ENCODE data around the gene TRIM13.
A peak's percentile ranks its signal among the peaks of the same experiment; 100 is the strongest.
"Not testable (repeated sequence)": the region's sequence is repeated elsewhere in the genome, so short reads cannot be mapped to it uniquely, and the experiment has no call there.

The TRIM13 gene, protein sequence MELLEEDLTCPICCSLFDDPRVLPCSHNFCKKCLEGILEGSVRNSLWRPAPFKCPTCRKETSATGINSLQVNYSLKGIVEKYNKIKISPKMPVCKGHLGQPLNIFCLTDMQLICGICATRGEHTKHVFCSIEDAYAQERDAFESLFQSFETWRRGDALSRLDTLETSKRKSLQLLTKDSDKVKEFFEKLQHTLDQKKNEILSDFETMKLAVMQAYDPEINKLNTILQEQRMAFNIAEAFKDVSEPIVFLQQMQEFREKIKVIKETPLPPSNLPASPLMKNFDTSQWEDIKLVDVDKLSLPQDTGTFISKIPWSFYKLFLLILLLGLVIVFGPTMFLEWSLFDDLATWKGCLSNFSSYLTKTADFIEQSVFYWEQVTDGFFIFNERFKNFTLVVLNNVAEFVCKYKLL

DNA sequence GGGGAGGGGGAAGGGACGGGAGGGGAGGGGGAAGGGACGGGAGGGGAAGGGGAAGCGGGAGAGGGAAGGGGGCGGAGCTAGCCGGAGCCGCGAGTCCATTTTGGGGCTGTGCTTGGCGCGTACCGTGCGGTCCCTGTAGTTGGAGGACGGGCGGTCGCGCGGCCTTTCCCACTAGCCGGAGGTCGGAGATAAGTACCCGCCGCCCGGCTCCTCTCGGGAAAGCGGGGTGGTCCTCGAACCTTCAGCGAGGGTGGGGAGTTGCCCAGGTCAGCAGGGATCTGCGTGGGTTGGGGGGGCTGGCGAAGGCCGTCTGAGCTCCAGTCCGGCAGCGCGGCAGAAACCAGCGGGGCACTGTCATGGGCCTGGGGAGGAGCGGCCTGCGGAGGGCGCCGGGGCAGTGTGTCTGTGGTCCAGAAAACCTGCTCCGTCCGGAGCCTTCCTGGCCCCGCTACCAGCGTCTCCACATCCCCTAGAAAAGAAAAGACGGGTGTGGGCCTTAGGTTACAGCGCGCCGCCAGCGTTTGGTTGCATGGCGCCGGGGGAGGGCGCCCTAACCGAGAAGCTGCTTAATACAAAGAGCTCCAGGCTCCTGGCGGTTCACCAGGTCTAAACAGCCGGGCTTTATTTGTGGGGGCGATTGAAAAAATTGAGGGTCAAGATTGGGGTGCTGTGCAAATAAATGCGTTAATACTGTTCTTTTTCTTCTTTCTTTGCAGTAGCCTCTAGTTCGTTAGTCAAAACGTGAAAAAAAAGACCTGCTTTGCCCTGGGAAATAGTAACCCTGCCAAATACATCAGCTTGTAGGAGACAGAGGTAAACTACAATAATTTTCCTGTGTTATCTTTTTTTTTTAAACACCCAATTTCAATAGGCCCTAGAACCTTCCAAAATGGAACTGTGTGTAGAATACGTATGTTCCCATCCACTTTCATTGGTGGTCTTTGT lies at the start of gene TRIM13:
Gene TRIM13, plus strand, starts transcription at position 92 of the 945 bp plus-strand sequence. CDS start 14,899 bp downstream, outside the sequence.
- peak; percentile 85 for DNase-seq (ENCODE audit: low read depth)

- not testable (repeated sequence) for DNase-seq (ENCODE audit: low read depth)
Observed at GRCh38 chr13:49948777-49949270, 48.0 kb upstream of the TRIM13 start.

DNA sequence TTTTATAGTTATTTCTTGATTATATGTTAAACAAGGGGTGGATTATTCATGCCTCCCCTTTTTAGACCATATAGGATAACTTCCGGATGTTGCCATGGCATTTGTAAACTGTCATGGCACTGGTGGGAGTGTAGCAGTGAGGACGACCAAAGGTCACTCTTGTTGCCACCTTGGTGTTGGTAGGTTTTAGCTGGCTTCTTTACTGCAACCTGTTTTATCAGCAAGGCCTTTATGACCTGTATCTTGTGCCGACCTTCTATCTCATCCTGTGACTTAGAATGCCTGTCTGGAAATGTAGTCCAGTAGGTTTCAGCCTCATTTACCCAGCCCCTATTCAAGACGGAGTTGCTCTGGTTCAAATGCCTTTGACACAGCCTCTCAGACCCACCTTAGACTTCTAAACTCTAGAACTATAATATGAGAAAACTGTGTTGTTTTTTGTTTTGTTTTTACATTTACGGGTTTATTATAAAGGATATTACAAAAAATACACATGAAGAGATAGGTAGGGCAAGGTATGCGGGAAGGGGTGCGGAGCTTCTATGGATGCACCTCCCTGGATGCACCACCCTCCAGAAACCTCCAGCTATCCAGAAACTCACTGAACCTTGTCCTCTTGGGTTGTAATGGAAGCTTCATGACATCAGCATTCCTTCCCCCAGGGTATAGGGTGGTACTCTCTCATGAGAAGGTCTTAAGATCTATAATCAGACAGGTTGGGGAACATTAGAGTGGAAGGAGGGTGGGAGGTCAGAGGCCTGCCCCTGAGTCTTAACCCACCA lies 44.9 kb upstream of the TRIM13 start:
- no peak for DNase-seq (ENCODE audit: low read depth)

DNA sequence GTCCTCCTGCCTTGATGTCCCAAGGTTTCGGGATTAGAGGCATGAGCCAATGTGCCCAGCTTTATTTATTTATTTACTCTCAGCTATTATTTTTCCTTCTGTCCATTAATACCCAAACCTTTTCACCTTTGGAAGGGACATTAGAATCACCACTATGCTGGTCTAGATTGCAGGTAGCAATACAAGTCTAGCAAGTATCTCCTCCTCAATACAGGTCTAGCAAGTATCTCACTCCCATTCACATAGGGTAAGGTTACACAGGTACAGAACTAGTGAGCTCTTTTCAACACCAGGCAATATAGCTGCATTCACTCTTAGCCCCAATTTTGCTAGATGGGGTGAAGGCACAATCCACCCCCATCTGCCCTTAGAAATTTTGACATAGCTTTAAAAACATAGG lies 43.3 kb upstream of the TRIM13 start:
- DNase-seq (ENCODE audit: low read depth), result no peak

GRCh38 chr13:49954674-49955455 lies 42.0 kb upstream of the TRIM13 start:
- no peak for DNase-seq (ENCODE audit: low read depth)

GRCh38 chr13:49956131-49956530 lies 40.7 kb upstream of the TRIM13 start:
- no peak for DNase-seq (ENCODE audit: low read depth)

DNA sequence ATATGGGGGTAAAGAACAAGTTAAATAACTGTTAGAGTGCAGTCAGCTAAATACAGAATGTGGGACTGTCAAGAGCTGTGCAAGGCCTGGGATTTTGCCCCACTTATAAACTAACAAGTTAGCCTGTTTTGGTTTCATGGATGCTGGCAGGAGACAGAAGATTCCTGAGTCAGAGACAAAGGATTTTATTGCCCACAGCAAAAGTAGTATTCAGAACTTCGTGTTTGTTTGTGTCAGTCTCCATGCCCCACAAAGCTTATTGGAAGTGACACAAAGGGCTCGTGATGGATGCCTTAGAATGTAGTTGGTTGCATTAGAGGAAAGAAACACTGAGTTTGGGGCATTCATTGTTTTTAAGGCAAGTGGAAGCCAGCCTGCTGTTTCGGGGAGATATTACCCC lies 38.5 kb upstream of the TRIM13 start:
- no peak for DNase-seq (ENCODE audit: low read depth)

- no peak for DNase-seq (ENCODE audit: low read depth)
Observed at GRCh38 chr13:49967456-49967855, 29.4 kb upstream of the TRIM13 start.

GRCh38 chr13:49972709-49973108 lies 24.1 kb upstream of the TRIM13 start:
- no peak for DNase-seq (ENCODE audit: low read depth)

DNA sequence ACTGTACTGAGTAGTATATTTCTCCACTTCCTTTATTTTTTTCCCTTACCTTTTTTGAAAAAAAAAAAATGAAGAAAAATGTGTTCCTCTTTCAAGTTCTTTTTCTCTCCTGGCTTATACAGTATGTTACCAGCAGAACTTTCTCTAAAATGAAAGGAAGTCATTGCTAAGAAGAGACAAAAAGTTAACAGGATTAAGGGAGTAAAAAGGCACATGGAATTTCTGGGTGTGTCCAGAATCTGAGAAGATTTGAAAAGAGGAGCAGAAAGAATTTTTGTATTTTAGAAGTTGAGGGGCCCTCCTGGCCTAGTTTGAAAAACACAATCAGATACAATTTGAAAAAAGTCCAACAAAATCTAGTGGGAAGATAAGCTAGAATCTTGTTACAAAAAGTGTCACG lies 21.0 kb upstream of the TRIM13 start:
- no peak for DNase-seq (ENCODE audit: low read depth)

DNA sequence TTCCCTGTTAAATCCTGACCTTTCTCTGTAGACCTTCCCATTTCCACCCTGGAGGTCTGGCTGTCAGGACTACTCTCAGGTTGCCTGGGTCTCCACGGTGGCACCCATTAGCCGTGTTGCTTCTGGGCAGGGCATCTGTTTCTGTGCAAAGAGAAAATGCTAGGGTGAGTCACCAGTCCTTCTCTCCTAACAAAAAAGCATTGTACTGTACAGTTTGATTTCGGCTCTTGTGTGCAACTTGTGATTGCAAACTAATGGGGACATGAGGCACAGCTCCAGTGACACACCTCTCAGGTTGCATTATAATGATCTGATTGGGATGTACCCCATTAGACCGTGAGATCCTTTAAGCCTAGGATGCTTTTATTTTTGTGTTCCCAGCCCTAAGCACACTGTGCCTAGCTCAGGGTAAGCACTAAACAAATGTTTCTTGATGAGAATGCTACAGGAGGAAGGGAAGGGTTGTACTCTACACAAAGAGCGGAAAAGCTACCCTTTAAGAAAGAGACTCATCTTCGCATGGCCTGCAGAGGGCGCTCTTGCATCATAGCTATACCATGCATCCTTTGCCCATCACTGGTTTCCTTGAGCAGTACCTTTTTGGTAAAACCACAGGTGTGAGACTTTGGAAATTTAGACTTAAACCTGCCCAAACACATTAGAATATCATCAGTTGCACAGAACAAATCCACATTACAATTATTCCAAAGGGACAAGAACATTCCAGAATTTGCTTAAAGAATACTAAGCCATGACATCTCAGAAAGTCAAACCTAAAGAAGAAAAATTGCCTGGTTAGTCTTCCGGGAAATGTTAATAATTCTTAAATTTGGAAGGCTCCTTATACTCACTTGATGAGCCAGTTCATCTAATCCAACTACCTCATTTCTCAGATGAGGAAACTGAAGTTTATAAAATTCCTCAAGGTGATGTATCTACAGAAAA lies 20.3 kb upstream of the TRIM13 start:
- peak; percentile 29 for DNase-seq (ENCODE audit: low read depth)

DNA sequence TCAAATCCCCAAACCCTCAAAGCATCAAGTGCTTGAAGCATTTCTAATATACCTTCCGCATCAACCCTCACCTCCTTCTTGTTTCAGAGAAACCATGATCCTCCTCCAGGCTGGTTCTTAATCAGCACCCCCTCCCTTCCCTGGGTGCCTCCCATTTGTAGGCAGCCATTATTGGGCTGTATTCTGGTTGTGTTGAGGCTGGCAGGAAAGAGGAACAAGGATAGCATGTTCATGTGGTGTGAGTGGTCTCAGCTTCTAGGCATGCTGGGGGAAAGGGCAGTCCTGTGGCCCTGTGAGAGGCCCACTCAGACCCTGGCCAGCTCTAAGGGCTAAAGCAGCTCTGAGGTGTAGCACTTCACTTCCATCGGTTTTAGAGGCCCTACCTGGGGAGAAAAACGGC lies 18.9 kb upstream of the TRIM13 start:
- DNase-seq (ENCODE audit: low read depth), result no peak

GRCh38 chr13:49980266-49980665 lies 16.6 kb upstream of the TRIM13 start:
- no peak for DNase-seq (ENCODE audit: low read depth)

DNA sequence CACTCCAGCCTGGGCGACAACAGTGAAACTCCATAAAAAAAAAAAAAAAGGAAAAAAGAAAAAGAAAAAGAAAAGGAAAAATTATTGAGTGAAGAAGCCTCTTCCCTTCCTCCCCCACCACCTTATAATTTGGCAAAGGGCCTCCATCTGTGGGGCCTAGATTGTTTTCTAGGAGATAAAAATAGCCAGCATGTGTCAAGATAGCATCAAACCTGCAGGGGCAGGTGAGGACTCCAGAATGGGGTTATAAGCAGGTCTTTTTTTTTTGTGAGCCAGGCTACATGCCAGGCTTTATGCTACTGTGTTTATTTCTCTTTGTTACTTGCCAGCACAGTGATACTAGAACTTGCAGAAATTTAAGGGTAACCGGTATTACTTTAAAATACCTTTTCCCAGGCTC lies 11.7 kb upstream of the TRIM13 start:
- no peak for DNase-seq (ENCODE audit: low read depth)

DNA sequence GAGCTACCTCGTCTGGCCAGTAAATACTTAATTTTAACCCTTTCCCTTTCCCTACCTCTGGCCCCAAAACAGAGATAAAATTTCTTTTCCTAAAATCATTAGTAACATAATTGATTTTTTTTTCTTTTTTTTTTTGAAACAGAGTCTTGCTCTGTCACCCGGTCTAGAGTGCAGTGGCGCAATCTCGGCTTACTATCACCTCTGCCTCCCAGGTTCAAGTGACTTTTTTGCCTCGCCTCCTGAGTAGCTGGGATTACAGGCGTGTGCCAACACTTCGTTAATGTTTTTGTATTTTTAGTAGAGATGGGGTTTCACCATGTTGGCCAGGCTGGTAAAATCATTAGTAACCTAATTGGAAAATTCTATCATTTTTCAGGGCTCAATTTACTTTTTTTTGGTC lies 10.4 kb upstream of the TRIM13 start:
- DNase-seq (ENCODE audit: low read depth), result no peak

- DNase-seq (ENCODE audit: low read depth), result not testable (repeated sequence)
Observed at GRCh38 chr13:49990612-49991011, 6.2 kb upstream of the TRIM13 start.

- no peak for DNase-seq (ENCODE audit: low read depth)
Observed at GRCh38 chr13:49993111-49993510, 3.7 kb upstream of the TRIM13 start.

- no peak for DNase-seq (ENCODE audit: low read depth)
Observed at GRCh38 chr13:49993666-49994065, 3.2 kb upstream of the TRIM13 start.

DNA sequence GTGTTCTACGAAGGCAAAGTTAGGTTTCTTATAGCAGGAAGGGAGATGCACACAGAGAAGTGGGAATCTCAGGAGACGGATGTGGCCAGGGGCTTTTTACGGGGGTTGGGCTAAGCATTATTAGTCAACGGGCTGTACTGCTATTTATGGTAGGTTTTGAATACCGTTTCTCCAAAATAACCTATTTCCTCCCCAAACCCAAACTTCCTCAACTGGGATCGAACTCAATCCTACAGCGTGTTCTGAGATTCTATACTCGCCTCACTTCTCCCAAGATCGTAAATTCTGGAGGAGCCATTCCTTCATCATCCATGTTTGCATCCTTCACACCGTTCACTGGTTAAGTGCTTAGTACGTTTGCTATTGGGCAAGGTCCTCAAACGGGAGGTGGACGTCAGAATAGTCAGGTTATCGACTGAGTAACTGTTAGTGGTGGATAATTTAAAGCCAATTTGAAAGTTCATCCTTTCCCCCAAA lies 1.2 kb upstream of the TRIM13 start:
- no peak for DNase-seq (ENCODE audit: low read depth)
